ENCODE data around the gene HLA-DPA1.
"Not testable (repeated sequence)": the region's sequence is repeated elsewhere in the genome, so short reads cannot be mapped to it uniquely, and the experiment has no call there.

Gene HLA-DPA1
- total RNA-seq, result 26.7 to 91.8 (median 83.2) reads per million in 4 experiments

GRCh38 chr6:33073431-33073871, at the start of gene HLA-DPA1:
Gene HLA-DPA1, minus strand, starts transcription at chr6:33073649.
- no peak for DNase-seq

- DNase-seq, result no peak
These were observed 49.7 kb upstream of the HLA-DPA1 start for GRCh38 chr6:33123181-33123580.

- DNase-seq, result no peak
These were observed 46.6 kb upstream of the HLA-DPA1 start for GRCh38 chr6:33120001-33120400.

- DNase-seq, result no peak
These were observed 45.2 kb upstream of the HLA-DPA1 start for GRCh38 chr6:33118525-33119123.

DNA sequence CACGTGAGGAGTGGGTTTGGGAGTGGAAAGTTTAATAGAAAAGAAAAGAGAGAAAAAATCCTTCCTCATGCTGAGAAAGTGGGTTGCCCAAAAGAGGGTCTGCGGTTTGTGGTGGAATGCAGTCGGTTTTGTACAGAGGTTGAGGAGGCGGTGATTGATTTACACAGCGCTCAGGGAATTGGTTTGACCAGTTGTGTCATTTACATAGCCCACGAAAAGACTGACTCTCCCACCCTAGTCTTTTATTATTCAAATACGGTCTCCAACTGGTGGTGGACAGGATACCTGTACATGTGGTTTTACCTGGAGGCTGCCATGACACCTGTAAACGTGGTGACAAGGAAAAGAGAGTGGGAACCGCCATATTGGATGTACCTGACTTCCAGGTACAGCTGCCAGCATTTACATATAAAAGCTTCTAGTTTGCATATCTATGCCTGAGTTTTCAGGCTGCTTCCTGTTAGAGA, 44.4 kb upstream of the HLA-DPA1 start:
- DNase-seq, result no peak

GRCh38 chr6:33116841-33117711, 43.6 kb upstream of the HLA-DPA1 start:
- no peak for DNase-seq

- DNase-seq, result no peak
These were observed 43.0 kb upstream of the HLA-DPA1 start for GRCh38 chr6:33116417-33116816.

DNA sequence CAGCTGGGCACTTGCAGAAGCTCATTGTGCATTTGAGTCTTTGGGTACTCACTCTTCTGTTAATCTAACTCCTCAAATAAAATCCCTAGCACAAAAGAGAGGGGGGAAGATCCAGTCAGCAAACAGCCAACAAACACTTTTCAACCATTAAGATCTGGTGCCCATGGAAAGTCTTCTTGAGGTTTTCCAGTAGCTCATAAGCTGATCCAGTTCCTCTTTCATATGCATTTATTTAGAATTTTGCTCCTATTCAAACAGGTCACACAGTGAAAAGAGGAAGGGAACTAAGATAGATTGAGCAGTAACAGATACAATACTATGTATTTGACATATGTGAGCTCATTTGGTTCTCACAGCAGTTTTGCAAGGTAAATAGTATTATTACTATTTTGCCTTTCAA, 41.0 kb upstream of the HLA-DPA1 start:
- DNase-seq, result no peak

DNA sequence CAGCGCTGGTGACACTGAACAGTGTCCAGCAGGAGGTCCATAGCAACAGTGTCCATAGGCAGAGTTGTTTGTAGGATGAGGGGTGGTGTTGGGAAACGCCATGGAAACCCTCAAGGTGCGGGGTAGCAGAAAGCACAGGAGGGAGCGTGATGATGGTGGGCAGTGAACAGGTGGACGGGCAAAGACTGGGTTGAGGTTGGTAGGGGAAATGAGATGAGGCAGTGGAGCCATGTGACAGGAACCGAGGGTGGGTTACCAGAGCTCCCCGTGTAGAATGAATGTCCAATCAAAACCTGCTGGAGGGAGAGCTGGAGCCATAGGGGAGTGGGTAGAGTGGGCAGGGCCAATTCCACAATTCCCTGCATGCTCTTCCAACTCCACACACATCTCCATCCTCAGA, 40.3 kb upstream of the HLA-DPA1 start:
- no peak for DNase-seq

DNA sequence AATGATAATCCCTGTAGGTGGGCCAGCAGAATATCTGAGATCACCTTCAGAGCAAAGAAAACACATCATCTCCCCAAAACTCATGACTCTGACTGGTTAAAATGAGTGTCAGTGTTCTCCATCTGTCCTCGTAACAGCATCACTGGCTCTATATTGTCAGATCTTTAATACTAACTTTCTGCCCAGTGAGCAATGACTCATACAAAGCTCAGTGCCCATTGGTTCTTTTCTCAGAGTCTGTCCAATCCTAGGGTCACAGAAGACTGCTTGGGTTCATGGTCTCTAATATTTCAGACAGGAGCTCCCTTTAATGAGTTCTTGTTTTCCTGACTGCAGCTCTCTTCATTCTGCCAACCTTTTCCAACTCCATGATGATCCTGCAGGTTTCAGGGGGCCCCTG, 38.7 kb upstream of the HLA-DPA1 start:
- DNase-seq, result no peak

DNA sequence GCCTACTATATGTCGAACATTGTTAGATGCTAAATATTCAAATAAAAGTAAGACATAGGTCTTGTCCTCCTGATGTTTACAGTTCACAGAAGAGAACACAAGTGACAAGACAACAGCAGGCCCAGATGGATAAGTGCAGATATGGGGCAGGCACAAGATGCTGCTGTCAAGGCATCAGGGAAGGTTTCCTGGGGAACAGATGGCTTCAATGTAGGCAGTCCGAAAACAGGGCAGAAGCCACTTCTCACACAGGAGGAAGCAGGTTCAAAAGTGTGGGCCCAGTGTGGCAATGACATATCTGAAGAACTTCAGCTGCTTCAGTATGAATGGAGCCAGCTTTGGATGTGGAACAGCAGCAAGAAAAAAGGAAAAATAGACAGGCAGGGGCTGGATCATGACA, 34.9 kb upstream of the HLA-DPA1 start:
- no peak for DNase-seq

- DNase-seq, result no peak
These were observed 34.2 kb upstream of the HLA-DPA1 start for GRCh38 chr6:33107641-33108040.

DNA sequence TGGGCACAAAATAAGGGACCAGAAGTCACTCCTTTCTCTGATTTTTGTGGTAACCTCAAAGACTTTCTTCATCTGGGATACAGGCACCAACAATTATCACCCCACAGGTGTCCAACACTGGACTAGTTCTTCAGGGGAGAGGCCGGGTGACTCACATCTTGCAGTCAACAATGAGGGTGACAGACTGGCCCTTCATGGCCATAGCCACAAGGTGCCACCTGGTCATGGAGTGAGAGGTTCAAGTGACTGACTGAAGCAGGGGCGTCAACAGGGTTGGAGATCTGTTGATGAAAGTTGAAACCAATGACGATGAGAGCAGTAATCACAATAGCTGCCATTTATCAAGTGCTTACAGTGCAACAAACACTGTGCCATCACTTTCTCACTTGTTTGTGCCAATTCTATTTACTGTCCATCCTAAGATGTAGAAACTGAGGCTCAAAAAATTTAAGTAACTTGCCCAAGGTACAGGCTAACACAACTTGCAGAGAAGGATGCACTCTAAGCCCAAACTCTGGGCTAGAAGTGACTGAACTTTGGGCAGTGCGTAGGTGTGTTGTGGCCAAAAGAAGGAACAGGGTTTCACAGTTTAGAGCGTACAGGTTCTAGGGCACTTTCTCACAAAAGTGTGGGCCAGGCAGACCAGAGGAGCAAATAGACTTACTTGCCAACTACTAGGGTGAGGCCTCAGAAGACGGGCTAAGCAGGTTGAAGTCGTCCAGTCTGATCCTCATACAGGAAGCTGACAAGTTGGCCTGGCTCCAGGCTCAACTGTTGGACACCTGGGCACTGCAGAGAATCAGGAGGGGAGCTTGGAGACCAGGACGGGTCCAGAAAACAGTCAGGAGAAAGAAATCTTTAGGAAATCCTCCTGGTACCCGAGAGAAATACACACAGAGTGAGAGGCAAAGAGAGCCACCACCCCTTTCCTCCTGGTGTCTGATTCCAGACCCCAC, 32.7 kb upstream of the HLA-DPA1 start:
- no peak for DNase-seq

GRCh38 chr6:33105386-33105785, 31.9 kb upstream of the HLA-DPA1 start:
- DNase-seq, result no peak

GRCh38 chr6:33104887-33105286, 31.4 kb upstream of the HLA-DPA1 start:
- no peak for DNase-seq

DNA sequence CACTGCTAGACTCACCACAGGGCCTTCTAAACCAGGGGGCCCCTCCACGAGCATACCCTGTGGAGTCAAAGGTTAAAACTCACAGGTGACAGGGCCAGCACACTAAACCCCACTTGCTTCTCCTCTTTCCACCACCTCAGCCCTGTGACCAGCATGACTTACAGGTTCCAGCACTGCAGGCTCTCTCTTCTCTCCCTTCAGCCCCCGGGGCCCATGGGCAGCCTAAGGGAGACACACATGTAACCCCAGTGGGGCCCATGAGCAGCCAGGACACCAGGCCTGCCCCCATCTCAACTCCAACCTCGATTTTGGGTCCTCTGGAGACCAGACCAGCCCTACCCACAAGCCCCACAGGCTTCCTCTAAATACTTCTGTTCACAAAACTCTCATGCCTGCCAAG, 30.3 kb upstream of the HLA-DPA1 start:
- no peak for DNase-seq

- not testable (repeated sequence) for DNase-seq
These were observed 27.8 kb upstream of the HLA-DPA1 start for GRCh38 chr6:33101121-33101737.

GRCh38 chr6:33095681-33096080, 22.2 kb upstream of the HLA-DPA1 start:
- no peak for DNase-seq

DNA sequence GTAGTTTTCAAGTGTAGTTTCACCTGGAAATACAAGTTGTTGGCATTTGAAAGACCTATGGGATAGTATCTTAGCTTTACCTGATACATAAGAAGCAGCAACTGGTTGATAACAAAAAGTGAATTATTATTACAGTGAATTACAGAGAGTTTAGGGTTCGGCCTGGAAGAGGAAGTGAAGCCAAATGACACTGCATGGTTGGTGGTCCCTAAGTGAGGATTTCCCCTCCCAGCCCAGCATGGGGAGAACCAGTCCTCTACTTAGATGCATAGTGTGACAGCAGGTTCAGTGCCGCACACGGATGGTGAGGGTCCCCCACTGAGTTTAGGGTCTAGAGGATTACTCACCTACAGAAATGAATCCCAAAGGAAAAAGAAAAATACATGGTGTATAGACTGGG, 20.4 kb upstream of the HLA-DPA1 start:
- DNase-seq, result no peak

- no peak for DNase-seq
These were observed 18.9 kb upstream of the HLA-DPA1 start for GRCh38 chr6:33092385-33092784.

DNA sequence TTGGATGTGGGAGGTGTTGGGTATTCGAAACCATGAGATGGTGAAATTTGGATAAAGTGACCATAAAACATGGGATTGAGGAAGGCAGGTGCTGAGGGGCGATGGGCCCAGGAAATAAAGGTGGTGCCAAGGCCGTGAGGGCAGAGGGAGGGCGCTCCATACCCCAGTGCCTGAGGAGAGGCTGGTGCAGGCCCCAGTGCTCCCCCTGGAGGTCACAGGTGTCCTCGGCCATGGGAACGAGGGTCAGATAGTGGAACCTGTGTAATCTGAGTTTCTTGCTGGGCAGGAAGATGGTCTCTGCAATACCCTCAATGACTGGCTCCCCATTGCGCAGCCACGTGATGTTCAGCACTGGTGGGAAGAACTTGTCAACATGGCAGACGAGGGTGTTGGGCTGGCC, 18.5 kb upstream of the HLA-DPA1 start:
- peak; percentile 25 for DNase-seq

DNA sequence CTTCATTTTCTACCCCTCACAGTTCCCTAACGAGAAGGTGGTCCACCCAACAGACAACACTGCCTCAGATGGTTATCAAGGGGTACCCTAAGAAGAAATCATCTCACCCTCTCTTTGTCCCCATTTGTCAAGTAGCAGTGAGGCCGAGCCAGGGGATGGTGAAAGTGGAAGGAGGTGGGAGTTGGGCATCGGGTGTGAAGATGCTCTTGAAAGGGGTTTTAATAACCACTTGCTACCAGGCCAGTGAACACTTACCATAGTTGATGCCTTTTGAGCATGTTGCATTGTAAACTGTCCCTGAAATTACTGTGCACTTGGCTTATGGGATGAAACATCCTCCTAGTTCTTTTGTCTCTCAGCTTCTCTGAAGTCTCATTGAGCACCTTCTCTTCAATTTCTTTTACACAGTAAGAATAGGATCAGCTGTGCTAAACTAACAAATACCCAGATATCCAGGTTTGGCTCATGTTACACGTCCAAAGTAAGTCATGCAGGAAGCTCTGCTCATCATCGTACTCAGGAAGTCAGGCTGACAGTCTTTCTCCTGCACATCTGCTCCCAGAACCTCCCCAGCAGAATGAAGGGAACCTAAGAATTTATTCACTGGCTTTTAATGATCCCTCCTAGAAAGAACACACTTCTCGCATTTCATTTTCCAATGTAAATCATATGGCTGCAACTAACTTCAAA, 15.6 kb upstream of the HLA-DPA1 start:
- no peak for DNase-seq
